DOHH2 (cell line): ENCODE results near the gene BBS7.

Experiments used
- CTCF ChIP-seq: fragments of 200-600 bp; sonication (generic); IDR thresholded peaks from one replicate; pipeline ENCODE4 v1.5.1; 2014; ENCODE audit warnings: antibody characterized with exemption, mild to moderate bottlenecking, low read depth, low read length; ENCODE audit not compliant: poor library complexity, severe bottlenecking
- EZH2phosphoT487 ChIP-seq: fragments of 200-600 bp; sonication (generic); IDR thresholded peaks from 2 replicates; pipeline ENCODE4 v1.6.1; 2017; ENCODE audit warnings: borderline replicate concordance, mild to moderate bottlenecking, antibody characterized with exemption, low read length, moderate library complexity, mixed read lengths

GRCh38 chr4:121819216-121819965, 50.9 kb downstream of the BBS7 start:
- no peak for TF ChIP-seq CTCF
- TF ChIP-seq EZH2phosphoT487, result no peak
